HG03565 (cell line): ENCODE data around the gene TUBB4A.

ENCODE experiments used
- ATAC-seq: cut with Tn5 transposase; IDR thresholded peaks from one replicate; pipeline ENCODE4 v1.9.1; 2021; ENCODE audit warnings: mild to moderate bottlenecking, moderate library complexity; ENCODE audit not compliant: unreplicated experiment

TUBB4A gene

DNA sequence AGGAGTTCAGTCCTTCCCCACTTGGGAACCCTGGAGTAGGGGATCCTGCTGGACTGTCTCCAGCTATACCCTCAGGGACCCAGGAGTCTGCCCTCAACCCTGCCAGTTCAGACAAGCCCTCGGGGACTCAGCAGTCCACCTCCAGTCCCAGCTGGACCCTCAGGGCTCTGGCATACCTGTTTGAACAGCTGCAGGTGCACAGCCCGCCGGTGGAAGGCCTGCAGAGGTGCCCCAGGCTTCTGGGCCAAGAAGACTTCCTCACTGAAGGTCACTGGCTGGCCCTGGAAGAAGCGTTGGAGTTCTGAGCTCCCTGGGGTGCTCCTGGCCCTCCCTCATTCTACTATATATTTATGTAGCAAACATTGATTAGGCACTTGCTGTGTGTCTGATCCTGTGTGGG lies 29.4 kb downstream of the TUBB4A start:
- ATAC-seq: no peak

DNA sequence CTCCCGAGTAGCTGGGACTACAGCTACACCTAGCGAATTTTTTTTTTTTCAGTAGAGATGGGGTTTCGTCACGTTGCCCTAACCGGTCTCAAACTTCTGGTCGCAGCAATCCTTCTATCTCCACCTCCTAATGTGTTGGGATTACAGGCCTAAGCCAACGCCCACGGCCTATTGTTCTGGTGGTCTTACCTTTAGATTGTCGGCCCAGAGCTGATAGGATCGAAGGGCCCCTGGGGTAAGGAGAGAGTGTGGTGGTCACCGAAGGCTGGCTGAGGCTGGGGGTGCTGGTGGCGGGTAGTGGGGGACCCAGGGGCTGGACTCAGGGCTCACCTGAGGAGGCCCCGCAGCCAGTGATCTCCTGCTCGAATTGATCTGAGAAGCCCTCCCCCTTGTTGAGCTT lies 31.0 kb downstream of the TUBB4A start:
- ATAC-seq: no peak

DNA sequence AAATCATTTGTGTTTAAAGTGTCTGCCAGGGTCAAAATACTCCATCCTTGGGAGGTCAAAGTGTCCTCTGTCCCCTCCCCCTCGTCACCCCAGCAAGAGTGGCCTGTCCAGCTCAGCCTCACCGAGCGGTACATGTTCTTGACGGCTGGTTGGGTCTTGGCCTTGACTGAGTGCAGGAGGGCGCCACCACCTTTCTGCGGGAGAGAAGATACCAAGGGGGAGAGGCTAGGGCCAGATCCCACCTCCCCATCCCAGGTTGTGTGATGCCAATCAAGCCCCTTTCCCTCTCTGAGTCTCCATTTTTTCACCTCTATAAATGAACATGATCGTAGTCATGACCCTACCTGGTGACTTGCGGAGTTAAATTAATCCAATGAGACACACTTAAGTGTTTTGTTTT lies 31.9 kb downstream of the TUBB4A start:
- no peak for ATAC-seq

DNA sequence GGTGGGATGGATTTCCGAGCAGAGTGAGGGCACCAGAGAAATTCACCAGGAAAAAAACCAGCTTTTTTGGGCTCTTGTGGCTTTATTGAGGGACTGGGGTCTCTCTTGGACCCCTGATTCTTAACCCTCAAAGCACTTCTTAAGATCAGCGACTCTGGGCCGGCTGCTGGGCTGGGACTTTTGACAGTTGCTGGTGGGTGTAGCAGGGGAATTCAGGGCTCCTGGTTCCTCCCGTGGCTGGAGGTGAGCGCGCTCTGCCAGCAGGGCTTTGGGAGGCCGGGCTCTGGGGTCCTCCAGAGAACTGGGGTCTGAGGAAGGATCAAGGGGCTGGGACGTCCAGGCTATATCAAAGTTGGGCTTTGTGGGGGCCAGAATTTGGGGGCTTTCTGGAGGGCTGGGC lies 34.7 kb downstream of the TUBB4A start:
- no peak for ATAC-seq

DNA sequence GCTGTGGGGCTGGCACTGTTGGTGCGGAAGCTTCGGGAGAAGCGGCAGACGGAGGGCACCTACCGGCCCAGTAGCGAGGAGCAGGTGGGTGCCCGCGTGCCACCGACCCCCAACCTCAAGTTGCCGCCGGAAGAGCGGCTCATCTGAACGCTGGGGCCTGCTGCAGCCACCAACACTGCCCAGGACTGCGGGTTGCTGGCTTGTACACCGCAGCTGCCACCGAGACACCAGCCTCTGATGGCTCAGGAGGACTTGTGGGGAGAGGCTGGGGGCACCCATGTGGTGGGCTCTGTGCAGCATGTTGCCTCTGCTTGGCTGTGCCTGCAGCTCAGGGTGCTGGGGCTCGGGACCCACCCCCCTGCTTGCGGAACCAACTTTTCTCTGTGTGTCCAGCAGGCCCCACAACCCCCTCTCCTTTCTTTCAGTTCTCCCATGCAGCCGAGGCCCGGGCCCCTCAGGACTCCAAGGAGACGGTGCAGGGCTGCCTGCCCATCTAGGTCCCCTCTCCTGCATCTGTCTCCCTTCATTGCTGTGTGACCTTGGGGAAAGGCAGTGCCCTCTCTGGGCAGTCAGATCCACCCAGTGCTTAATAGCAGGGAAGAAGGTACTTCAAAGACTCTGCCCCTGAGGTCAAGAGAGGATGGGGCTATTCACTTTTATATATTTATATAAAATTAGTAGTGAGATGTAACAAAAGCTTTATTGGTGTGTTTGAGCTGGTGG lies 35.4 kb downstream of the TUBB4A start:
- no peak for ATAC-seq

DNA sequence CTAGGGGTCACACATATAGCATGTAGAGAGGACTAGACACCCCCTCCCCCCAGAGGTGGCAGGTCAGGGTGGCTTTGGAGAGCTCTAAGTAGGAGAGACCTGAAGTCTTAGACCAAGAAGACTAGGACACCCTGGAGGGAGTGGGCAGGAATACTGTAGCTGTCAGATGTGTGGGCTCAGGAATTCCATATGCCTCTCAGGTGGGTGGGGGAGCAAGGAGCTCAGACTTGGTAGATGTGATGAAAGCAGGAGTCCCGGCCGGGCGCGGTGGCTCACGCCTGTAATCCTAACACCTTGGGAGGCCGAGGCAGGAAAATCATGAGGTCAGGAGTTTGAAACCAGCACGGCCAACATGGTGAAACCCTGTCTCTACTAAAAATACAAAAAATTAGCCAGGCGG lies 36.4 kb downstream of the TUBB4A start:
- no peak for ATAC-seq

DNA sequence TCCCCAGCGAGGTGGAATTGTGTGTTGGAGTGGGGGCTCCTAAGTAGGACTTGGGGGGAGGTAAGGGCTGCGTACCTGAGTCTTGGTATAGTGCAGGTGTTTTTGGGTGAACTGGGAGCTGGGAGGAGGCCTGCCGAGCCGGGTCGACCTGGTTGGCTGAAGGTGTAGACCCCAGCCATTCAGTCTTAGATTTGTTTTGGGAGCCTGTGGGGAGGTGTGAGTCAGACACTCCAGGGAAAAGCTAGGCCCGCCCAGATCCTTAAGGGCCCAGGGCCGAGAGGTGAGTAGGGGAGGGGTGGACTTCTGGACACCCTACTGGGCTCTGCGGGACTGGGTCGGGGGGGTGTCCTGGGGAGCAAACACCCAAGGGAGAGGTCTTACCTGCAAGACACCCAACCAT lies 37.1 kb downstream of the TUBB4A start:
- ATAC-seq: no peak

DNA sequence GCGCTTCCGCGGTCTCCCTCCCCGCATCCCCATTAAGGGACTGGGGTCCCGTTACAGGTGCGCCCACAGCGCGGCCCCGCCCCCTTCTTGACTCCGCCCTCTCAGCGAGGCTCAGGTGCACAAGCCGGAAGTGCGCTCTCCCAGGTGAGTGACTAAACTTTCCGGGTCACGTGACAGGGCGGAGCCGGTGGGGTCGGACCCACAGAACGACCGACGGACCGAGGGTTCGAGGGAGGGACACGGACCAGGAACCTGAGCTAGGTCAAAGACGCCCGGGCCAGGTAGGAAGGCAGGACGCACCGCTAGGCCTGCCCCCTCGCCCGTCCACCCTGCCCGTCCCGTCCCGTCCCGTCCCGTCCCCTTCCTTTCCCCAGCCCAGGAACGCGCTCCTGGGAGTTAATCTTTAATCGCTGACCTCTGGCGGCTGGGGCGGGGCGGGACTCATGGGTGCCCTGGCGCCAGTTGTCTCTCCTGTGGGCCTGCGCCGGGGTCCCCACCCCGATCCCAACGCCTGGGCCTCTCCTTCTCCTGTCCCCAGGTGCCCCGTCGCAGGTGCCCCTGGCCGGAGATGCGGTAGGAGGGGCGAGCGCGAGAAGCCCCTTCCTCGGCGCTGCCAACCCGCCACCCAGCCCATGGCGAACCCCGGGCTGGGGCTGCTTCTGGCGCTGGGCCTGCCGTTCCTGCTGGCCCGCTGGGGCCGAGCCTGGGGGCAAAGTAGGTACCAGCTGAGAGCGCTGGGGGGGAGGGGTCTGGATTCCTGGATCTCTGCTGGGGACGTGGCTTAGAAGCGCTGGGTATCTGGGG lies 37.8 kb downstream of the TUBB4A start, which contains the start of gene CRB3:
CRB3 (plus strand) TSS at position 202 of the 804 bp plus-strand sequence; CDS start at position 633, 431 bp downstream.
- no peak for ATAC-seq

DNA sequence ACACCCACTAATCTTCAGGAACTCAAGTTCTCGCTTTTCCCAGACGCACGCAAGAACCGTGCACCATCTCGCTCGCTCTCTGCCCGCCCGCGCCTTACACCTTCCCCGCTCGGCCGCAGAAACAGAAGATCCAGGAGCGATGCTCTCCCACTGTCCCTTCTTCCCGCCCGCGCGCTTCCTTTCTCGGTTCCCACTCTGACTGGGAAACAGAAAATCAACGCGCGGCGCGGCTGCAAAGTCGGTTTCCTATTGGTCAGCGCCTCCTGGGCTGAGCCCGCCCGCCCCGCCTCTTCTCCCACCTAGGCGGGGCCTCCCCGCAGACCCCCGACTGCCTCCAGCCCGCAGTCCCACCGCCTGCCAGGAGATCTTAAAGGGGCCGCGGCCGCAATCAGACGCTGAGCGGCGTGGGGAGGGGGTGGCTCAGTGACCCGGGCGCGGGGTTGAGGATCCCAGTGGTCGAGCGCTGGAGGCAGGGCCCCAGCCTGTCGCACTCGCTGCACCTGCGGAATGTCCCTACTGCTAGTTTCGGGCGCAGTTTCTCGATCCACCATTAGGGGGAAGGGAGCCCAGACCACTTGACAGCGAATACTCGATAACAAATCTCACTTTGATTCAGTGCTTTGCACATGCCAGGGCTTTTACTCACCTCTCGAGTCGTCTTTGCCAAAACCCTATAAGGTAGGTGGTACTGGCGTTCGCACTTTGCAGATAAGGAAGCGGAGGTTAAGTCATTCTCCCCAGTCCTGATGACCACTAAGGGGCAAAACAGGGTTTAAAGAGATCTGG lies 41.8 kb downstream of the TUBB4A start:
- ATAC-seq: peak; percentile 61

DNA sequence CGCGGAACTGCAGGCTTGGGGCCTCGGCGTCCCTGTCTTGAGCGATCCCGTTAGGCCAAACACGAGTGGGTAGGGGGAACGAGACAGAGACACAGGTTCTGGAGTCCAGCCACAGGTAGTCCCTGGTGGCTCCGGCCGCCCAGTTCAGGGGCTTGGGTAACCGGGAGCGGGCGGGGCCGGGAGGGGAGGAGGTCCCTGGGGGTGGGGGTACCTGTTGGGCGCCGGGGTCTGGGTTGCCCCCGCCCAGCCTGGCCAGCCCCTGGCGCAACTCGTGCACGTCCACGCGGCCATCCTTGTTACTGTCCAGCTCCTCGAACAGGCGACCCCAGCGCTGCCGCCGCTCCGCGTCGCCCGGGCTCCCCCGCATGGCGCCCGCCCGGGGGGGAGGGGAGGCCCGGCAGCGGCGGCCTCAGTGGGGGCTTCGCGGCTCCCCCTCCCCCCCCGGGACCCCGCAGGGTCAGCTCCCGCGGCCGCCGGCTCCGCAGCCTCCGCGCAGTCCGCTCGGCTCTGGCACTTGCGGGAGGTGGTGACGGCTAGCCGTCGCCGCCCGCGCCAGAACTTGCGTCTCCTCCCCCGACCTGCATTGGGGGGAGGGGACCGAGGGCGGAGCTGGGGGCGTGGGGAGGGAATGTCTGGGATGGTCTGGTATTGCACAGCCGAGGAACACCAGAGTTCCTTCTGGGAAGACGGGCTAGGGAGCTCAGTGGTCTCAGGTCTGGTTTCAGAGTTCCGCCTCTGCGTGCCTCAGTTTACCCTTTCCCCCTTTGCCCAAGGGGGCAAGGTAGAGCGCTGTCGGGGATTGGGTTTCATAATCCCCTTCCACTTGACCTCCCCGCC lies 42.6 kb downstream of the TUBB4A start, which contains the start of gene SLC25A23:
SLC25A23 (minus strand) TSS at position 531 of the 837 bp plus-strand sequence; CDS start at position 367, 164 bp downstream.
- ATAC-seq: no peak

DNA sequence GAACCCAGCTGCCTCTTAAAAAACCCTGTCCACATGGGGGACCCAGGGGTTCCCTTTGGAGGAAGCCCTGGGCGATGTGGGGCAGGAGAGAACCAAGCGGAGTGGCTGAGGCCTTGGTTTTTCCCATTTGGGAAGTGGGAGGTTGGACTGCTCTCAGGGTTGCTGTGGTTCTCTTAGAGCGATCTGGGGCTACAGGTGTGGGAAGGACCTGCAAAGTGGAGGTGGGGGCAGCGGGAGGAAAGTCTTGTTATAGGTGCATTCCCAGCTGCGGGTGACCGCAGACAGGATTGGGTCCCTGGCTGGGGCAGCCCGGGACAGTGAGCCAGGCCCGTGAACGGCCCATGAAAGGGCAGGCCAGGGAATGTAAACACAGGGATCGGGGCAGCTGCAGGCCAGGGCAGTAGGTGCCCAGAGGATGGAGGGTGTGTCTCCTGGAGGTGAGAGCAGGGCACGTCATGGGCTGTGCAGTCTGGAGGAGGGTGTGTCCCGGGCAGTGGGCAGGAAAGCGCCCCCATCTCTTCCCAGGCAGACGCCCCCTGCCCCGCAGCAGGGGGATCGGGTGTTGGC lies 43.3 kb downstream of the TUBB4A start:
- no peak for ATAC-seq

DNA sequence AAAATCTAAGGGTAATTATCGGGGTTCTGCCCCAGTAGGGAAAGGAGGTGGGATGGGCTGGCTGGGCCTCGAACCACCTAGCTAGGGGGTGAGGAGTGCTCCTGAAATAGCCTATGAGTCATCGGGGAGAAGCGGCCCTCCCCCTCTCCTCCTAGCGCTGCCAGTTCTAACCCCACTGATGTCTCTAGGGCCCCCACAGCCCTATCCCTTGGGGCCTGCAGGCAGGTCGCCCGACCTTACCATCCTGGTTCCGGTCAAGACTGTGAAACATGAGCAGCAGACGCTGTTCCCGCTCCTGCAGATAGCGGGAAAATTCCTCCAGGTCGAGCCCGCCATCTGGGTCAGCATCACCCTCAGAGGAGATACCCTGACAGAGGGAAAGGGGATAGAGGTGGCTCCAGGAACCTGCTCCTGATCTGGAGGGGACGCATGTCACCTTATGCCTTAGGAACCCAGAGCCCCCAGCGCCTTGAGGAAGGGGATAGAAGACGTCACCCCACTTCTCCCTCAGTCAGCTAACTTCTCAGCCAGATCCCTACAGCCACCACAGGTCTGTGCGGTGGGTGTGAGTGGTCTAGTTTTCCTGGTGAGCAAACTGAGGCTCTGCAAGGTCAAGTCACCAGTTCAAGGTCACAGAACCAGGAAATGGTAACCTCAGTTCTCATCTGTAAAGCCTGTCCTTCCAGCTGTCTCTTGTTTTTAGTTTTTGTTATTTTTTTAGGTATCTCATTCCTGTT lies 44.0 kb downstream of the TUBB4A start:
- ATAC-seq: no peak

DNA sequence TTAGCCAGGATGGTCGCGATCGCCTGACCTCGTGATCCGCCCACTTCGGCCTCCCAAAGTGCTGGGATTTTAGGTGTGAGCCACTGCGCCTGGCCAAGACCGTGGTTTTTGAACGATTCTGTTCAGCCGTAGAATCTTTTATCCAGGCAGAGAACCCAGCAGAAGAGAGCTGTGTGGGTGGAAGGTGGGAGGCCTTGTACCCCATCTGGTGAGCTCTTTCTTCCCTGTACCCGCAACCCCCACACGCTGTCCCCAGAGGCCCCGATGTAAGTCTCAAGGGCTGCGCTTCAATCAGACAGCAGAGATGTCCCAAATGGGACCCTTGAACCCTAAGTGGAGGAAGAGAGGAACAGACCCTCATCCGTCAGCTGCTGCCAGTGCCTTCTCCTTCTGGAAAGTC lies 46.2 kb downstream of the TUBB4A start:
- no peak for ATAC-seq

DNA sequence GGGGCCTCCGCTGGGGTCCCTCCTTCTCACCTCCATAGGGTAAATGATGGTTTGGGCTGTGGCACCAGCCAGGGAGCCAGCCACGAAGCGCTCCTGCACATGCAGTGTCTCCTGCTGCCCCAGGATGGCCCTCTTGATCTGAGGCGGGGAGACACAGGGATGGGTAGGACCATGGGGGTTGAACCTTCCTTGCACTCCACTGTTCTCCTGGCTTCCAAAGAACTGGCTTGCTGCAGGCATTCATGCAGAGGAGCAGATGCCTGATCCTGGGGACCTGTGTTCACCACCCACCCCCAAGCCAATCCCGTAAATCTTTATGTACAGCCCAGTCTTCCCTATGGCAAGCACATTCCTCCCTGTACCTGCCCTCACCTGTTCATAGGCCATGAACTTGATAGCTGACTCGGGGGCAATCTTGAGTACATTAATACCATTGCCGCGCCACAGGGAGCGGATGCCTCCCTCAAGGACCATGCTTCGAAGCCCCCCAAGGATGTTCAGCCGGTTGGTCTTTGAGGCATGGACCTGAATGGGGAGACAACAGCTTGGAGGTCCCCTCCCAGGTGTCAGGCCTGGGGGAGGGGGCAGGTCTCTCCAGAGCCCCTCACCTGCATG lies 48.1 kb downstream of the TUBB4A start:
- ATAC-seq: no peak

DNA sequence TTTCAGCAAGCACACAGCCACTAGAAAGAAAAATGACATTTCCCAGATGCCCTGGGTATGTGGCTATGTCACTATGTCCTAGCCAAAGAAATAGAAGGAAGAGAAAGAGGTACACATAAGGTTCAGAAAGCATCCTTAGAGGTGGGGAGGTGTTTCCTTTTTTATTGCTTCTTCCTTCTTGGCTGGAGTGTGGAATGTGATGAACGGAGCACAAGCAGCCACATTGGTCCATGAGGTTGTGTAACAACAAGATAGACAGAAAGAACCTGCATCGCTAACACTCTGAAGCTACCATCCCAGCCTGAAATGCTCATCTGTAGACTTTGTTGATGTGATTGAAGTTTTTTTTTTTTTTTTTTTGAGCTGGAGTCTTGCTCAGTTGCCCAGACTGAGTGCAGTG lies 49.2 kb downstream of the TUBB4A start:
- ATAC-seq: no peak

DNA sequence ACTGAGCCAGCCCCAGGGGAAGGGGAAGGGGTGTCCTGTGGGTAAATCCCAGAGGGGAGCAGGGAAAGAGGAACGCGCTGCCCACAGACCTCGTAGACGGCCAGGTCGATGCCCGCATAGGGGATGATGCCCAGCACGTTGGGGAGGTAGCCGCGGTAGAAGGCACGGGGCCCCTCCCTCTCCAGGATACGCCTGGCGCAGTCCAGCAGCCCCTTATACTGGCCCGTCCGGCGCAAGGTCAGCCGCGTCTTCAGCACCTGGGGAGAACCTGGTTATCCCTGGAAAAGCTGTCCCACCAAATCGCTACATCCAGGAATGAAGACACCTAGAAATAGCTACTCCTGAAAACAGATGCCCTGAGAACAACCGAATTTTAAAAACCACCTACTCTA lies 49.9 kb downstream of the TUBB4A start:
- ATAC-seq: no peak

DNA sequence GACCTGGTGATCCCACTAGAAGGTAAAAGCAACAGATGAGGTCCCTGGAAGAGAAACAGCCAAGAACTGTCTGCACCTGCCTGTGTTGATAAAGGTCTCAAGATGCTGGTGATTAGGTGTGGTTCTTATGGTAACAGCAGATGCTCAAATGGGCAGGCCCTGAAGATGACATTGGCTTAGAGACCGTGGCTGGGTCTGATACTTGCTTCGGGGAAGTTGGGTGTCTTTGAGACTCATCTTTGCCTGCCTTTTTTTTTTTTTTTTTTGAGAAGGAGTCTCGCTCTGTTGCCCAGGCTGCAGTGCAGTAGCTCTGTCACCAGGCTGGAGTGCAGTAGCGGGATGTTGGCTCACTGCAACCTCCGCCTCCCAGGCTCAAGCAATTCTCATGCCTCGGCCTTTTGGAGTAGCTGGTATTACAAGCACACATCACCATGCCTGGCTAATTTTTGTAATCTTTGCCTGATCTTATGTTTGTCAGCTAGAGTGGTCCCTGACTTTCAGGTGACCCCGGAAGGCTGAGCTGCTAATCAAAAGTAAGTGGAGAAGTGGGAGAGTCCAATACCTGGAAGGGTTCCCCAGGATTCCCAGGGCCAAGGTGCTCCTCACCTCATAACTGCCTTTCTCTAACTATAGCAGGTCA lies 50.4 kb downstream of the TUBB4A start:
- no peak for ATAC-seq

DNA sequence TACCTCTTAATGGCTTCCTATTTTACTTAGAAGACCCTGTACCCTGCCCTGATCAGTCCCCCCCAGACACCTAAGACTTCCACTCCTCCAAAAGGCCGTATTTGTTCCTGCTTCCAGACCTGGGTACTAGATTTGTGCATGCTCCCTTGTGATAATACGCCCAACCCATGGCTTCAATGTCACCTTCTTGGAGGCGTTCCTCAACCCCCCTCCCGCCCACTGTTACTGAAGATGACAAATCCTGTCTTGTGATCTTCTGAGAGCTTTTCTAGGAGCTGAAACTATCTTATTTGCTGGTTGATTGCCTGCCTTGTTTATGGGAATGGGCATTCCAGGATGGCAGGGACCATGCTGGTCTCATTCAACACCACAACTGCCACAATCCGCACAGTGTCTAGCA lies 51.9 kb downstream of the TUBB4A start:
- ATAC-seq: no peak

DNA sequence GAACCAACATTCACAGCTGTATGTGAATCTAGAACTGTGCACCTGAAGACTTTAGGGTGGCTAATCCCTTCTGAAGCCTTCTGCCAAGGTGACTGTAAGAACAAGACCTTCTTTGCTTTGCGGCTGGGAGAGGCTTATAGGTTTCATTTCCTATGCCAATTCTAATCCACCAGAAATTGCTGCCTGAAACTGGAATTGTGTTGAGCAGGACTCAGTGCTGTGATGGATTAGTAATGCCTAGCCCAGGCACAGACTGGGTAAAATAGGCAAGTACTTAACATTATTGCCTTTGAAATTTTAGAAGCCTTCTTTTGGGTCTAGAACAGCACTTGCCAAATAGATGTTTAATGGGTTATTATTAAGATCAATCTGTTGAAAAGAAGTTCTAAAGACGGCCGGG lies 54.1 kb downstream of the TUBB4A start:
- no peak for ATAC-seq
